Measurements from ENCODE around the gene RTP2. TPM values are rescaled to one million over a fixed set of nuclear protein-coding genes. Genes with fewer than 3 reads are reported as not detected.

The RTP2 gene
- total and polyA plus RNA-seq, 2 experiments from 2014 or later: not detected

DNA sequence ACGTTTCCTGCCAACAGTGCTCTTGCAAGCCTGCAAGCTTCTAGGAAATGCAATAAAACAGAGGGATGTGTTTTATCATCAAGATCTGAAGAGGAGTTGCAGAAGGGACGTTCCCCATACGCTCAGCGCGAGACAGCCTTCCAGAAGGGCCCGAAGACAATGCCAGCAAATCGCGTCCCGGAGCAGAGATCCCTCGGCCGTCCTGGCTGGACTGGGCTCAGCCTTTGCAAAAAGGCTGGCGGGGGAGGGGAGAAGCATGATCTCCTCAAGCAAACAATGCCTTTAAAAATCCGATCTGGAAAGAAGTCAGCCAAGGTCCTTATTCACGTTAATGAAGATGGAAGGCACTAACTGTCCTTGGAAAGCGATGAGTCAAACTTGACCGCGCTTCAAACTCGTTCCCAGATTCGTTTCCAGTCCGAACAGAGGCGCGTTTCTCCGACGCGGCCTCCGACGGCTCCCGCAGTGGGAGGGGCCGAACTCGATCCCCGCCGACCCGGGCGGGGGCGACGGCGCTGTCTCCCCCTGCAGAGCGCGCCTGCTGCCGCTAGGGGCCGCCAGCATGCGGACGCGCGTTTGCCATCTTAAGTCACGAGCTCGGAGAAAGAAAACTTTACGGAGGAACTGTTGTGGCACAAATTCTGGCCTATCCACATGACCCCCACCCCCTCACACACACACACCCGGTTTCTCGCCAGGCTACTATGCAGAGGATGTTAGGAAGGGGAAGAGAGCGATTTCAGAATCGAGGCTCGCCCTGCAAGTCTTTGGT is 37.4 kb upstream of the RTP2 start (continued):
- TF ChIP-seq, protein P1, sequence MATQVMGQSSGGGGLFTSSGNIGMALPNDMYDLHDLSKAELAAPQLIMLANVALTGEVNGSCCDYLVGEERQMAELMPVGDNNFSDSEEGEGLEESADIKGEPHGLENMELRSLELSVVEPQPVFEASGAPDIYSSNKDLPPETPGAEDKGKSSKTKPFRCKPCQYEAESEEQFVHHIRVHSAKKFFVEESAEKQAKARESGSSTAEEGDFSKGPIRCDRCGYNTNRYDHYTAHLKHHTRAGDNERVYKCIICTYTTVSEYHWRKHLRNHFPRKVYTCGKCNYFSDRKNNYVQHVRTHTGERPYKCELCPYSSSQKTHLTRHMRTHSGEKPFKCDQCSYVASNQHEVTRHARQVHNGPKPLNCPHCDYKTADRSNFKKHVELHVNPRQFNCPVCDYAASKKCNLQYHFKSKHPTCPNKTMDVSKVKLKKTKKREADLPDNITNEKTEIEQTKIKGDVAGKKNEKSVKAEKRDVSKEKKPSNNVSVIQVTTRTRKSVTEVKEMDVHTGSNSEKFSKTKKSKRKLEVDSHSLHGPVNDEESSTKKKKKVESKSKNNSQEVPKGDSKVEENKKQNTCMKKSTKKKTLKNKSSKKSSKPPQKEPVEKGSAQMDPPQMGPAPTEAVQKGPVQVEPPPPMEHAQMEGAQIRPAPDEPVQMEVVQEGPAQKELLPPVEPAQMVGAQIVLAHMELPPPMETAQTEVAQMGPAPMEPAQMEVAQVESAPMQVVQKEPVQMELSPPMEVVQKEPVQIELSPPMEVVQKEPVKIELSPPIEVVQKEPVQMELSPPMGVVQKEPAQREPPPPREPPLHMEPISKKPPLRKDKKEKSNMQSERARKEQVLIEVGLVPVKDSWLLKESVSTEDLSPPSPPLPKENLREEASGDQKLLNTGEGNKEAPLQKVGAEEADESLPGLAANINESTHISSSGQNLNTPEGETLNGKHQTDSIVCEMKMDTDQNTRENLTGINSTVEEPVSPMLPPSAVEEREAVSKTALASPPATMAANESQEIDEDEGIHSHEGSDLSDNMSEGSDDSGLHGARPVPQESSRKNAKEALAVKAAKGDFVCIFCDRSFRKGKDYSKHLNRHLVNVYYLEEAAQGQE (IDR thresholded peaks at IDR 0.05; ENCODE audit: unreplicated experiment): no peak
- TF ChIP-seq EZH2 (IDR thresholded peaks at IDR 0.05; ENCODE audit: low read depth, unreplicated experiment) (no peak), STAT1 (IDR thresholded peaks at IDR 0.05; ENCODE audit: unreplicated experiment) (no peak), ZNF331 (CRISPR knock-in tag; IDR thresholded peaks at IDR 0.05; ENCODE audit: low read depth) (no peak), CREB1 (CRISPR knock-in tag; IDR thresholded peaks at IDR 0.05; ENCODE audit: low read depth) (peak; percentile 70), JUNB (IDR thresholded peaks at IDR 0.05; ENCODE audit: unreplicated experiment) (no peak), POLR2AphosphoS5 (IDR thresholded peaks at IDR 0.05; ENCODE audit: low read depth) (peak; percentile 44)
- TF ChIP-seq, protein P2, sequence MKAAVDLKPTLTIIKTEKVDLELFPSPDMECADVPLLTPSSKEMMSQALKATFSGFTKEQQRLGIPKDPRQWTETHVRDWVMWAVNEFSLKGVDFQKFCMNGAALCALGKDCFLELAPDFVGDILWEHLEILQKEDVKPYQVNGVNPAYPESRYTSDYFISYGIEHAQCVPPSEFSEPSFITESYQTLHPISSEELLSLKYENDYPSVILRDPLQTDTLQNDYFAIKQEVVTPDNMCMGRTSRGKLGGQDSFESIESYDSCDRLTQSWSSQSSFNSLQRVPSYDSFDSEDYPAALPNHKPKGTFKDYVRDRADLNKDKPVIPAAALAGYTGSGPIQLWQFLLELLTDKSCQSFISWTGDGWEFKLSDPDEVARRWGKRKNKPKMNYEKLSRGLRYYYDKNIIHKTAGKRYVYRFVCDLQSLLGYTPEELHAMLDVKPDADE (IDR thresholded peaks at IDR 0.05): 0 out of 2 replicates have a peak, but pooled peaks have one; percentile 15
- TF ChIP-seq, protein P3, sequence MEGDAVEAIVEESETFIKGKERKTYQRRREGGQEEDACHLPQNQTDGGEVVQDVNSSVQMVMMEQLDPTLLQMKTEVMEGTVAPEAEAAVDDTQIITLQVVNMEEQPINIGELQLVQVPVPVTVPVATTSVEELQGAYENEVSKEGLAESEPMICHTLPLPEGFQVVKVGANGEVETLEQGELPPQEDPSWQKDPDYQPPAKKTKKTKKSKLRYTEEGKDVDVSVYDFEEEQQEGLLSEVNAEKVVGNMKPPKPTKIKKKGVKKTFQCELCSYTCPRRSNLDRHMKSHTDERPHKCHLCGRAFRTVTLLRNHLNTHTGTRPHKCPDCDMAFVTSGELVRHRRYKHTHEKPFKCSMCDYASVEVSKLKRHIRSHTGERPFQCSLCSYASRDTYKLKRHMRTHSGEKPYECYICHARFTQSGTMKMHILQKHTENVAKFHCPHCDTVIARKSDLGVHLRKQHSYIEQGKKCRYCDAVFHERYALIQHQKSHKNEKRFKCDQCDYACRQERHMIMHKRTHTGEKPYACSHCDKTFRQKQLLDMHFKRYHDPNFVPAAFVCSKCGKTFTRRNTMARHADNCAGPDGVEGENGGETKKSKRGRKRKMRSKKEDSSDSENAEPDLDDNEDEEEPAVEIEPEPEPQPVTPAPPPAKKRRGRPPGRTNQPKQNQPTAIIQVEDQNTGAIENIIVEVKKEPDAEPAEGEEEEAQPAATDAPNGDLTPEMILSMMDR (conservative IDR thresholded peaks at IDR 0.05; ENCODE audit: low read depth in 2 of 2): peak; percentile 77 to 91

DNA sequence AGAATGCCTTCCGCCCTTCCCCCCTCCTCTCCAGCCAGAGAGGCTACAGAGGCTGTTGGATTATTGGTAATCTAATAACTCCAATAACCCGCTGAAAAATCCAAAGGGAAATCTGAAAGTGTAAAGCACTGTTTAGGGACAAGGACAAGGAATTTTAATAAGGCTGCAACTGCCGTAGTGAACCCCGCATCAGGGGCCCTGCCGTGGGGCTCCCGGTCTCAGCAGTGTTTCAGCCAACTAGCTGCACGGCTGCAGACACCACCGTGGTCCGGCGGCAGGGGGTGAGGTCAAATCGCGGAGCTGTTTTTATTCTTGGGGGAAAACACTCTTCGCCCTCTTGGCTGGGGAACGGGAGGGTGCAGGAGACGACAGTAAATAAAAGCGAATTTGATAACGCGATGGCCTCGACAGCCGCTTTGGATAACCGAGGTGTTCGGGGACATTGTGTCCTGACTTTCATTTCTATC is 36.8 kb upstream of the RTP2 start:
- peak overlapping the region; percentile 81 for H3K4me3 Mint-ChIP-seq
- TF ChIP-seq NANOG (IDR thresholded peaks at IDR 0.05; ENCODE audit: borderline replicate concordance): no peak
- TF ChIP-seq, protein P2 (IDR thresholded peaks at IDR 0.05): no peak
- no peak for TF ChIP-seq ZNF331 (CRISPR knock-in tag; IDR thresholded peaks at IDR 0.05; ENCODE audit: low read depth)
- TF ChIP-seq EZH2 (IDR thresholded peaks at IDR 0.05; ENCODE audit: low read depth, unreplicated experiment): peak; percentile 18
- no peak for TF ChIP-seq JUNB (IDR thresholded peaks at IDR 0.05; ENCODE audit: unreplicated experiment)
- TF ChIP-seq STAT1 (IDR thresholded peaks at IDR 0.05; ENCODE audit: unreplicated experiment): no peak
- no peak for TF ChIP-seq CREB1 (CRISPR knock-in tag; IDR thresholded peaks at IDR 0.05; ENCODE audit: low read depth)
- TF ChIP-seq, protein P3 (conservative IDR thresholded peaks at IDR 0.05; ENCODE audit: low read depth in 2 of 2): 0 out of 4 replicates have a peak, but pooled peaks of 1 of the 2 experiments have one; percentile 3
- TF ChIP-seq, protein P1 (IDR thresholded peaks at IDR 0.05; ENCODE audit: unreplicated experiment): no peak
- H3K9me2 ChIP-seq (ENCODE audit: insufficient read depth): no peaks in the 10 kb centered on the region
- no peaks in the 10 kb centered on the region for H3K36me3 ChIP-seq (ENCODE audit: insufficient read depth)
- 0 out of 2 replicates have a peak overlapping the region, but pooled peaks have one; percentile 51 for H3K27ac ChIP-seq (ENCODE audit: low read depth)
- peaks cover 64% of the 10 kb centered on the region for H3K27me3 ChIP-seq (ENCODE audit: insufficient read depth)
- H3K4me3 ChIP-seq: peak overlapping the region; percentile 82
- H3K9me3 Mint-ChIP-seq: no peaks in the 10 kb centered on the region
- H3K27me3 Mint-ChIP-seq (ENCODE audit: insufficient read depth, low read depth, poor library complexity): peaks cover 47% of the 10 kb centered on the region
- peak overlapping the region; percentile 46; the same call in 1 of the 2 replicates for H3K27ac Mint-ChIP-seq
- ATAC-seq (peak; percentile 6), DNase-seq (ENCODE audit: low spot score) (peak; percentile 43)
- peak overlapping the region; percentile 87 for H3K4me2 ChIP-seq
- no peaks in the 10 kb centered on the region for H3K36me3 Mint-ChIP-seq (ENCODE audit: low read depth)
- peaks cover 44% of the 10 kb centered on the region for H3K4me1 Mint-ChIP-seq
- H3K4me1 ChIP-seq (ENCODE audit: insufficient read depth): peaks cover 28% of the 10 kb centered on the region
- peak overlapping the region; percentile 20 for H2AFZ ChIP-seq
- no peaks in the 10 kb centered on the region; the same call in 1 of the 2 replicates for H3F3A ChIP-seq (replicated peaks; ENCODE audit: low read depth)
- no peaks in the 10 kb centered on the region for H4K20me1 ChIP-seq (replicated peaks; ENCODE audit: insufficient read depth)
- H3K79me2 ChIP-seq (replicated peaks; ENCODE audit: insufficient read depth): 0 out of 2 replicates have a peak, but pooled peaks cover 3% of the 10 kb centered on the region

Data from GM23338 (cell line).